GM19438 (cell line): Measurements from ENCODE around the gene FAM171A2.

Source experiments
- ATAC-seq: cut with Tn5 transposase; IDR thresholded peaks from one replicate; pipeline ENCODE4 v1.9.1; 2021; ENCODE audit warnings: low read depth; ENCODE audit not compliant: unreplicated experiment

Gene FAM171A2

GRCh38 chr17:44309472-44309871 is 54.2 kb downstream of the FAM171A2 start:
- no peak for ATAC-seq

GRCh38 chr17:44308865-44309264 is 54.8 kb downstream of the FAM171A2 start:
- ATAC-seq, result no peak

GRCh38 chr17:44308320-44308818 is 55.3 kb downstream of the FAM171A2 start, which contains the start of gene RUNDC3A:
TSS of gene RUNDC3A (plus strand) at chr17:44308601. CDS start at chr17:44308833, 232 bp downstream.
- peak; percentile 64 for ATAC-seq

- ATAC-seq, result no peak
These were observed 56.1 kb downstream of the FAM171A2 start for GRCh38 chr17:44307387-44308186.

- no peak for ATAC-seq
These were observed 59.0 kb downstream of the FAM171A2 start for GRCh38 chr17:44304651-44305050.
